Measurements from ENCODE around the gene URAD. TPM values are rescaled to one million over a fixed set of nuclear protein-coding genes. Genes with fewer than 3 reads are reported as not detected.

URAD gene
- total RNA-seq, 1 experiment from 2014 or later, result not detected

GRCh38 chr13:28001837-28002473 lies 13.5 kb upstream of the URAD start:
- Mint-ChIP-seq H3K4me1 (ENCODE audit: low read depth, unreplicated experiment) (no peaks in the 10 kb centered on the region), H3K36me3 (ENCODE audit: insufficient read depth, unreplicated experiment) (no peaks in the 10 kb centered on the region), H3K27ac (ENCODE audit: unreplicated experiment) (no peak overlapping the region), H3K4me3 (ENCODE audit: low read depth, unreplicated experiment) (no peak overlapping the region), H3K27me3 (ENCODE audit: unreplicated experiment) (no peaks in the 10 kb centered on the region), H3K9me3 (ENCODE audit: low read depth, unreplicated experiment) (no peaks in the 10 kb centered on the region)
- no peak for DNase-seq
- no peak for TF ChIP-seq CTCF (IDR thresholded peaks at IDR 0.05; ENCODE audit: unreplicated experiment)
- CTCF ChIA-PET, result interaction anchor here (0.6 kb wide), 1 partner anchor 7 kb away, joined by 4 read pairs; no protein-coding TSS in a partner anchor
- BruUV-seq (replicated peaks), result no TSS peak
- intact Hi-C loops (cut with micrococcal nuclease; ENCODE audit: unreplicated experiment), result no loop called here

- no peak for DNase-seq
- no peaks in the 10 kb centered on the region for H3K4me1 Mint-ChIP-seq (ENCODE audit: low read depth, unreplicated experiment)
- no peak overlapping the region for H3K4me3 Mint-ChIP-seq (ENCODE audit: low read depth, unreplicated experiment)
- no TSS peak for BruUV-seq (replicated peaks)
- H3K9me3 Mint-ChIP-seq (ENCODE audit: low read depth, unreplicated experiment), result no peaks in the 10 kb centered on the region
- H3K36me3 Mint-ChIP-seq (ENCODE audit: insufficient read depth, unreplicated experiment), result no peaks in the 10 kb centered on the region
- intact Hi-C loops (cut with micrococcal nuclease; ENCODE audit: unreplicated experiment), result no loop called here
- no peaks in the 10 kb centered on the region for H3K27me3 Mint-ChIP-seq (ENCODE audit: unreplicated experiment)
- CTCF ChIA-PET, result no interaction called here
- TF ChIP-seq CTCF (IDR thresholded peaks at IDR 0.05; ENCODE audit: unreplicated experiment), result no peak
- no peak overlapping the region for H3K27ac Mint-ChIP-seq (ENCODE audit: unreplicated experiment)
These were observed 12.6 kb upstream of the URAD start for GRCh38 chr13:28001049-28001448.

- no TSS peak for BruUV-seq (replicated peaks)
These were observed 12.1 kb upstream of the URAD start for GRCh38 chr13:28000567-28000966.

GRCh38 chr13:27997904-27998522 lies 9.5 kb upstream of the URAD start:
- intact Hi-C loops (cut with micrococcal nuclease; ENCODE audit: unreplicated experiment), result no loop called here
- Mint-ChIP-seq H3K9me3 (ENCODE audit: low read depth, unreplicated experiment) (no peaks in the 10 kb centered on the region), H3K4me1 (ENCODE audit: low read depth, unreplicated experiment) (no peaks in the 10 kb centered on the region), H3K27ac (ENCODE audit: unreplicated experiment) (no peak overlapping the region), H3K27me3 (ENCODE audit: unreplicated experiment) (peaks cover 16% of the 10 kb centered on the region), H3K36me3 (ENCODE audit: insufficient read depth, unreplicated experiment) (no peaks in the 10 kb centered on the region), H3K4me3 (ENCODE audit: low read depth, unreplicated experiment) (no peak overlapping the region)
- no peak for TF ChIP-seq CTCF (IDR thresholded peaks at IDR 0.05; ENCODE audit: unreplicated experiment)
- DNase-seq, result peak; percentile 52
- no TSS peak for BruUV-seq (replicated peaks)
- CTCF ChIA-PET, result interaction anchor here (0.9 kb wide), 1 partner anchor 636 kb away, joined by 3 read pairs; no protein-coding TSS in a partner anchor

More at GRCh38 chr13:28000567-28000966, 12.1 kb upstream of the URAD start:
- no peaks in the 10 kb centered on the region for H3K27me3 Mint-ChIP-seq (ENCODE audit: unreplicated experiment)
- intact Hi-C loops (cut with micrococcal nuclease; ENCODE audit: unreplicated experiment), result no loop called here
- DNase-seq, result no peak
- CTCF ChIA-PET, result no interaction called here
- H3K4me3 Mint-ChIP-seq (ENCODE audit: low read depth, unreplicated experiment), result no peak overlapping the region
- no peak for TF ChIP-seq CTCF (IDR thresholded peaks at IDR 0.05; ENCODE audit: unreplicated experiment)
- no peak overlapping the region for H3K27ac Mint-ChIP-seq (ENCODE audit: unreplicated experiment)
- H3K9me3 Mint-ChIP-seq (ENCODE audit: low read depth, unreplicated experiment), result no peaks in the 10 kb centered on the region
- no peaks in the 10 kb centered on the region for H3K36me3 Mint-ChIP-seq (ENCODE audit: insufficient read depth, unreplicated experiment)
- H3K4me1 Mint-ChIP-seq (ENCODE audit: low read depth, unreplicated experiment), result no peaks in the 10 kb centered on the region

Data from Calu3 (cell line).